ENCODE measurements around the gene TTLL11.
A peak's percentile ranks its signal among the peaks of the same experiment; 100 is the strongest.
"Not testable (repeated sequence)": the region's sequence is repeated elsewhere in the genome, so short reads cannot be mapped to it uniquely, and the experiment has no call there.

The TTLL11 gene

GRCh38 chr9:122119166-122119521 is 26.0 kb upstream of the TTLL11 start:
- Histone ChIP-seq H3K23ac (ENCODE audit: low read depth, low read length, poor library complexity) (no peak overlapping the region), H3K14ac (ENCODE audit: low read length) (no peak overlapping the region), H3K4me2 (ENCODE audit: insufficient read depth, low read length, poor library complexity, severe bottlenecking) (no peak overlapping the region), H3K9me3 (replicated peaks in 1 of 2; ENCODE audit: control insufficient read depth in 2 of 2, insufficient read depth in 1 of 2, low read depth in 1 of 2, low read length in 2 of 2) (no peaks in the 10 kb centered on the region), H3K4me1 (ENCODE audit: control insufficient read depth in 2 of 2, insufficient read depth in 1 of 2, low read depth in 1 of 2, low read length in 2 of 2) (peaks cover 13 to 18% of the 10 kb centered on the region in 2 donors), H3K27me3 (ENCODE audit: control insufficient read depth in 3 of 3, insufficient read depth in 3 of 3, low read depth in 1 of 3, low read length in 3 of 3) (peaks cover 0 to 6% (median 0%) of the 10 kb centered on the region in 3 experiments), H2BK12ac (ENCODE audit: low read length) (no peak overlapping the region), H3K27ac (replicated peaks; ENCODE audit: low read length) (no peak overlapping the region), H2AK5ac (ENCODE audit: low read depth, low read length) (no peak overlapping the region), H4K91ac (ENCODE audit: low read depth, low read length, poor library complexity) (no peak overlapping the region), H3K4ac (ENCODE audit: low read length) (no peak overlapping the region), H2BK5ac (ENCODE audit: low read length) (no peak overlapping the region), H3K4me3 (ENCODE audit: low read length in 2 of 2) (no peak overlapping the region), H2AFZ (ENCODE audit: low read length) (no peak overlapping the region), H3K9ac (ENCODE audit: low read depth, low read length, poor library complexity) (no peak overlapping the region), H3K79me1 (ENCODE audit: low read depth, low read length) (no peaks in the 10 kb centered on the region), H3K18ac (ENCODE audit: low read length) (no peak overlapping the region), H4K8ac (ENCODE audit: low read depth, low read length) (no peak overlapping the region), H2BK15ac (ENCODE audit: low read length) (no peak overlapping the region), H2BK120ac (ENCODE audit: low read depth, low read length) (no peak overlapping the region), H3K36me3 (replicated peaks in 1 of 2; ENCODE audit: control insufficient read depth in 2 of 2, insufficient read depth in 2 of 2, low read length in 2 of 2) (no peaks in the 10 kb centered on the region)
- WGBS, 2 donors (ENCODE audit: extremely low coverage in 2 of 2, insufficient read length in 2 of 2, insufficient replicate concordance in 1 of 2): no CpG with 5 or more reads among the region's 13 CpGs
- no peak for DNase-seq (ENCODE audit: low spot score)

GRCh38 chr9:122118343-122119165 is 25.4 kb upstream of the TTLL11 start:
- Histone ChIP-seq H2AFZ (ENCODE audit: low read length) (no peak overlapping the region), H2BK5ac (ENCODE audit: low read length) (no peak overlapping the region), H3K9ac (ENCODE audit: low read depth, low read length, poor library complexity) (no peak overlapping the region), H3K9me3 (replicated peaks in 1 of 2; ENCODE audit: control insufficient read depth in 2 of 2, insufficient read depth in 1 of 2, low read depth in 1 of 2, low read length in 2 of 2) (no peaks in the 10 kb centered on the region), H2BK12ac (ENCODE audit: low read length) (no peak overlapping the region), H2BK15ac (ENCODE audit: low read length) (no peak overlapping the region), H2AK5ac (ENCODE audit: low read depth, low read length) (no peak overlapping the region), H4K91ac (ENCODE audit: low read depth, low read length, poor library complexity) (no peak overlapping the region), H4K8ac (ENCODE audit: low read depth, low read length) (no peak overlapping the region), H3K79me1 (ENCODE audit: low read depth, low read length) (no peaks in the 10 kb centered on the region), H3K4me1 (ENCODE audit: control insufficient read depth in 2 of 2, insufficient read depth in 1 of 2, low read depth in 1 of 2, low read length in 2 of 2) (peaks cover 15 to 18% of the 10 kb centered on the region in 2 donors), H3K4me2 (ENCODE audit: insufficient read depth, low read length, poor library complexity, severe bottlenecking) (no peak overlapping the region), H2BK120ac (ENCODE audit: low read depth, low read length) (no peak overlapping the region), H3K27me3 (ENCODE audit: control insufficient read depth in 3 of 3, insufficient read depth in 3 of 3, low read depth in 1 of 3, low read length in 3 of 3) (peaks cover 0 to 6% (median 0%) of the 10 kb centered on the region in 3 experiments), H3K23ac (ENCODE audit: low read depth, low read length, poor library complexity) (no peak overlapping the region), H3K4ac (ENCODE audit: low read length) (no peak overlapping the region), H3K36me3 (replicated peaks in 1 of 2; ENCODE audit: control insufficient read depth in 2 of 2, insufficient read depth in 2 of 2, low read length in 2 of 2) (no peaks in the 10 kb centered on the region), H3K27ac (replicated peaks; ENCODE audit: low read length) (no peak overlapping the region), H3K4me3 (ENCODE audit: low read length in 2 of 2) (no peak overlapping the region), H3K14ac (ENCODE audit: low read length) (no peak overlapping the region), H3K18ac (ENCODE audit: low read length) (no peak overlapping the region)
- no peak for DNase-seq (ENCODE audit: low spot score)
- WGBS, 2 donors (ENCODE audit: extremely low coverage in 2 of 2, insufficient read length in 2 of 2, insufficient replicate concordance in 1 of 2): no CpG with 5 or more reads among the region's 5 CpGs

GRCh38 chr9:122117241-122117640 is 24.1 kb upstream of the TTLL11 start:
- not testable (repeated sequence) for H3K23ac ChIP-seq (ENCODE audit: low read depth, low read length, poor library complexity)

GRCh38 chr9:122116448-122117173 is 23.5 kb upstream of the TTLL11 start:
- DNase-seq (ENCODE audit: low spot score): no peak
- Histone ChIP-seq H3K79me1 (ENCODE audit: low read depth, low read length) (no peaks in the 10 kb centered on the region), H2BK5ac (ENCODE audit: low read length) (no peak overlapping the region), H3K27ac (replicated peaks; ENCODE audit: low read length) (no peak overlapping the region), H3K36me3 (replicated peaks in 1 of 2; ENCODE audit: control insufficient read depth in 2 of 2, insufficient read depth in 2 of 2, low read length in 2 of 2) (no peaks in the 10 kb centered on the region), H3K4ac (ENCODE audit: low read length) (no peak overlapping the region), H3K4me3 (ENCODE audit: low read length in 2 of 2) (no peak overlapping the region), H2BK12ac (ENCODE audit: low read length) (no peak overlapping the region), H3K23ac (ENCODE audit: low read depth, low read length, poor library complexity) (no peak overlapping the region), H3K9me3 (replicated peaks in 1 of 2; ENCODE audit: control insufficient read depth in 2 of 2, insufficient read depth in 1 of 2, low read depth in 1 of 2, low read length in 2 of 2) (no peaks in the 10 kb centered on the region), H3K14ac (ENCODE audit: low read length) (no peak overlapping the region), H3K4me2 (ENCODE audit: insufficient read depth, low read length, poor library complexity, severe bottlenecking) (no peak overlapping the region), H2BK120ac (ENCODE audit: low read depth, low read length) (no peak overlapping the region), H3K27me3 (ENCODE audit: control insufficient read depth in 3 of 3, insufficient read depth in 3 of 3, low read depth in 1 of 3, low read length in 3 of 3) (peaks cover 0 to 6% (median 0%) of the 10 kb centered on the region in 3 experiments), H4K91ac (ENCODE audit: low read depth, low read length, poor library complexity) (no peak overlapping the region), H2BK15ac (ENCODE audit: low read length) (no peak overlapping the region), H3K9ac (ENCODE audit: low read depth, low read length, poor library complexity) (no peak overlapping the region), H2AK5ac (ENCODE audit: low read depth, low read length) (no peak overlapping the region), H2AFZ (ENCODE audit: low read length) (peak overlapping the region; percentile 37), H3K18ac (ENCODE audit: low read length) (peak overlapping the region; percentile 69), H3K4me1 (ENCODE audit: control insufficient read depth in 2 of 2, insufficient read depth in 1 of 2, low read depth in 1 of 2, low read length in 2 of 2) (peaks cover 16 to 25% of the 10 kb centered on the region in 2 donors), H4K8ac (ENCODE audit: low read depth, low read length) (no peak overlapping the region)
- no CpG with 5 or more reads among the region's 10 CpGs for WGBS, 2 donors (ENCODE audit: extremely low coverage in 2 of 2, insufficient read length in 2 of 2, insufficient replicate concordance in 1 of 2)

More at GRCh38 chr9:122117241-122117640, 24.1 kb upstream of the TTLL11 start:
- WGBS, 2 donors (ENCODE audit: extremely low coverage in 2 of 2, insufficient read length in 2 of 2, insufficient replicate concordance in 1 of 2): no CpG with 5 or more reads among the region's 9 CpGs
- not testable (repeated sequence) for H3K27me3 ChIP-seq (ENCODE audit: control insufficient read depth in 3 of 3, insufficient read depth in 3 of 3, low read depth in 1 of 3, low read length in 3 of 3); H2BK5ac ChIP-seq (ENCODE audit: low read length); H2BK12ac ChIP-seq (ENCODE audit: low read length); H3K4me2 ChIP-seq (ENCODE audit: insufficient read depth, low read length, poor library complexity, severe bottlenecking); H2AFZ ChIP-seq (ENCODE audit: low read length); H2AK5ac ChIP-seq (ENCODE audit: low read depth, low read length); DNase-seq (ENCODE audit: low spot score); H3K79me1 ChIP-seq (ENCODE audit: low read depth, low read length); H4K91ac ChIP-seq (ENCODE audit: low read depth, low read length, poor library complexity); H3K27ac ChIP-seq (replicated peaks; ENCODE audit: low read length); H3K14ac ChIP-seq (ENCODE audit: low read length); H3K18ac ChIP-seq (ENCODE audit: low read length); H3K4me3 ChIP-seq (ENCODE audit: low read length in 2 of 2); H3K36me3 ChIP-seq (replicated peaks in 1 of 2; ENCODE audit: control insufficient read depth in 2 of 2, insufficient read depth in 2 of 2, low read length in 2 of 2); H3K9ac ChIP-seq (ENCODE audit: low read depth, low read length, poor library complexity); H3K9me3 ChIP-seq (replicated peaks in 1 of 2; ENCODE audit: control insufficient read depth in 2 of 2, insufficient read depth in 1 of 2, low read depth in 1 of 2, low read length in 2 of 2); H3K4ac ChIP-seq (ENCODE audit: low read length); H4K8ac ChIP-seq (ENCODE audit: low read depth, low read length); H2BK15ac ChIP-seq (ENCODE audit: low read length); H2BK120ac ChIP-seq (ENCODE audit: low read depth, low read length)
- H3K4me1 ChIP-seq (ENCODE audit: control insufficient read depth in 2 of 2, insufficient read depth in 1 of 2, low read depth in 1 of 2, low read length in 2 of 2): peaks cover 16 to 25% of the 10 kb centered on the region in 2 donors
